K562 (cell line): ENCODE results near the gene TNRC6B. TPM values are rescaled to one million over a fixed set of nuclear protein-coding genes. Genes with fewer than 3 reads are reported as not detected.
A peak's percentile ranks its signal among the peaks of the same experiment; 100 is the strongest.

ENCODE experiments used
- CBFA2T3 ChIP-seq: fragments of 450-650 bp; IDR thresholded peaks from 2 replicates; pipeline ENCODE4 v1.6.1; 2017
- EP300 ChIP-seq: IDR thresholded peaks from 2 replicates; pipeline ENCODE4 v1.6.1; 2012; ENCODE audit warnings: low read length, improper control_type of control experiment
- GATA2 ChIP-seq: sonication (generic); formaldehyde crosslinking; IDR thresholded peaks from 2 replicates; pipeline ENCODE4 v1.4.0; 2020; ENCODE audit warnings: mild to moderate bottlenecking, missing genetic modification reagents
- GATAD2A ChIP-seq: fragments of 450-650 bp; IDR thresholded peaks from 2 replicates; pipeline ENCODE4 v1.6.1; 2017
- ILF3 ChIP-seq: fragments of 450-650 bp; IDR thresholded peaks from 2 replicates; pipeline ENCODE4 v1.6.1; 2018; ENCODE audit warnings: antibody characterized with exemption, mild to moderate bottlenecking, moderate library complexity, borderline replicate concordance
- KAT8 ChIP-seq: fragments of 450-650 bp; IDR thresholded peaks from 2 replicates; pipeline ENCODE4 v1.6.1; 2016; ENCODE audit warnings: low read depth, mild to moderate bottlenecking
- KLF13 ChIP-seq: fragments of 450-650 bp; IDR thresholded peaks from 2 replicates; pipeline ENCODE4 v1.6.1; 2016; ENCODE audit warnings: missing genetic modification characterization, low read depth, mild to moderate bottlenecking, missing compliant biosample characterization, moderate library complexity, borderline replicate concordance
- MAFK ChIP-seq: IDR thresholded peaks from 2 replicates; pipeline ENCODE4 v1.6.1; 2011; ENCODE audit warnings: low read length, improper control_type of control experiment
- NR4A1 ChIP-seq, 2 experiments: fragments of 250-450 bp in 1 of 2; fragments of 450-650 bp in 1 of 2; sonication (Bioruptor Pico) in 1 of 2; IDR thresholded peaks; 2 replicates each; pipeline versions ENCODE4 v1.4.0 to v1.6.1; 2016 to 2020; ENCODE audit warnings: mild to moderate bottlenecking in 2 of 2, missing compliant biosample characterization in 1 of 2, missing genetic modification characterization in 1 of 2, moderate library complexity in 1 of 2
- polyA plus RNA-seq, 8 experiments: library from polyadenylated mRNA; depleted of rRNA in 4 of 8; stranded (reverse) in 5 of 8; unstranded in 3 of 8; fragments of >200 nt; fragmentation: Nextera tagmentation in 2 of 8; fragmentation: Illumina TruSeq in 1 of 8; extraction: Ambion mirVana in 2 of 8; extraction: Trizol in 1 of 8; gene quantifications; 2 replicates each; pipeline versions ENCODE4 v1.2.1 to v1.2.3, GENCODE V29; 2011 to 2014; ENCODE audit warnings: inconsistent platforms in 1 of 8, missing spikeins in 1 of 8
- total RNA-seq, 7 experiments: library from RNA; depleted of rRNA in 6 of 7; stranded (reverse); fragments of >200 nt in 6 of 7; fragmentation: Illumina TruSeq in 2 of 7; extraction: Trizol in 2 of 7; gene quantifications; 2 replicates each; pipeline versions ENCODE4 v1.2.1 to v1.2.3, GENCODE V29; 2011 to 2021; ENCODE audit warnings: low replicate concordance in 1 of 7
- TF ChIP-seq, protein P1 (sequence below), 2 experiments: IDR thresholded peaks in 1 of 2; conservative IDR thresholded peaks in 1 of 2; 2 replicates each; pipeline ENCODE4 v1.6.1; 2016; ENCODE audit warnings: low read depth in 2 of 2, mild to moderate bottlenecking in 1 of 2, missing compliant biosample characterization in 1 of 2, missing genetic modification characterization in 1 of 2, moderate library complexity in 1 of 2
- TF ChIP-seq, protein P2 (sequence below): fragments of 450-650 bp; IDR thresholded peaks from 2 replicates; pipeline ENCODE4 v1.6.1; 2016; ENCODE audit warnings: low read depth, mild to moderate bottlenecking, moderate library complexity
- TF ChIP-seq, protein P3 (sequence below): fragments of 250-450 bp; sonication (Bioruptor Pico); IDR thresholded peaks from 2 replicates; pipeline ENCODE4 v1.4.0; 2020
- TF ChIP-seq, protein P4 (sequence below): sonication (generic); formaldehyde crosslinking; IDR thresholded peaks from 2 replicates; pipeline ENCODE4 v1.8.1; 2023; ENCODE audit warnings: missing genetic modification reagents, mild to moderate bottlenecking, borderline replicate concordance

TNRC6B gene
- total and polyA plus RNA-seq, 9 of the 15 experiments (the other 6 are each of a cell fraction or from before 2014, with no cell fraction given): 0.96 to 18.8 (median 10.8) TPM

DNA sequence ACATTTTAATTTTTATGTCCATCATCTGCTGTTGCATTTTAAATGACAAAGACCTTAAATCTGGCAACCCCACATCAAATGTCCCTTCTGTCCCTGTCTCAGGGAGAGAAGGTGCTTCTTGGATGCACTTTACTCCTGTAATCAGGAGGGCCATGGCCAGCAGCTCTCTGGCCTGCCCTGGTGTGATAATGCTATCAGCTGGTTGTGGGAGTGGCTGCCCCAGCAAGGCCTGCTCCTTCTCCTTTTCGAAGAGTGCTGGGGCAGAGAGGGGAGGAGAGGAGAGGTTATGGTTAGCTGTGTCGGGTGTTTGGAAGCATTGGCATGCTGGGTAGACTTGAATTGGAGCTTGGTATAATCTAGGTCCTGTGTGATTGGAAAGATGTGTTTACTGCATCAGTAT is 12.8 kb downstream of the TNRC6B start (continued):
- peak; percentile 99 for TF ChIP-seq CBFA2T3
- peak; percentile 23; the same call in 1 of the 2 replicates for TF ChIP-seq ILF3
- TF ChIP-seq KAT8: no peak
- TF ChIP-seq NR4A1 (CRISPR knock-in tag; IDR thresholded peaks at IDR 0.05): no peak
- TF ChIP-seq NR4A1 (tag; IDR thresholded peaks at IDR 0.05): 0 out of 2 replicates have a peak, but pooled peaks have one; percentile 70
- TF ChIP-seq, protein P1, sequence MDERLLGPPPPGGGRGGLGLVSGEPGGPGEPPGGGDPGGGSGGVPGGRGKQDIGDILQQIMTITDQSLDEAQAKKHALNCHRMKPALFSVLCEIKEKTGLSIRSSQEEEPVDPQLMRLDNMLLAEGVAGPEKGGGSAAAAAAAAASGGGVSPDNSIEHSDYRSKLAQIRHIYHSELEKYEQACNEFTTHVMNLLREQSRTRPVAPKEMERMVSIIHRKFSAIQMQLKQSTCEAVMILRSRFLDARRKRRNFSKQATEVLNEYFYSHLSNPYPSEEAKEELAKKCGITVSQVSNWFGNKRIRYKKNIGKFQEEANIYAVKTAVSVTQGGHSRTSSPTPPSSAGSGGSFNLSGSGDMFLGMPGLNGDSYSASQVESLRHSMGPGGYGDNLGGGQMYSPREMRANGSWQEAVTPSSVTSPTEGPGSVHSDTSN (CRISPR knock-in tag; IDR thresholded peaks at IDR 0.05; ENCODE audit: low read depth): no peak
- TF ChIP-seq, protein P1 (tag; conservative IDR thresholded peaks at IDR 0.05; ENCODE audit: low read depth): no peak
- peak; percentile 73; the same call in 1 of the 2 replicates for TF ChIP-seq KLF13
- peak; percentile 94 for TF ChIP-seq EP300
- TF ChIP-seq, protein P2, sequence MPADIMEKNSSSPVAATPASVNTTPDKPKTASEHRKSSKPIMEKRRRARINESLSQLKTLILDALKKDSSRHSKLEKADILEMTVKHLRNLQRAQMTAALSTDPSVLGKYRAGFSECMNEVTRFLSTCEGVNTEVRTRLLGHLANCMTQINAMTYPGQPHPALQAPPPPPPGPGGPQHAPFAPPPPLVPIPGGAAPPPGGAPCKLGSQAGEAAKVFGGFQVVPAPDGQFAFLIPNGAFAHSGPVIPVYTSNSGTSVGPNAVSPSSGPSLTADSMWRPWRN: 0 out of 2 replicates have a peak, but pooled peaks have one; percentile 41
- TF ChIP-seq GATAD2A: peak; percentile 70; the same call in 1 of the 2 replicates
- peak; percentile 97 for TF ChIP-seq GATA2 (CRISPR knock-in tag)
- TF ChIP-seq, protein P3, sequence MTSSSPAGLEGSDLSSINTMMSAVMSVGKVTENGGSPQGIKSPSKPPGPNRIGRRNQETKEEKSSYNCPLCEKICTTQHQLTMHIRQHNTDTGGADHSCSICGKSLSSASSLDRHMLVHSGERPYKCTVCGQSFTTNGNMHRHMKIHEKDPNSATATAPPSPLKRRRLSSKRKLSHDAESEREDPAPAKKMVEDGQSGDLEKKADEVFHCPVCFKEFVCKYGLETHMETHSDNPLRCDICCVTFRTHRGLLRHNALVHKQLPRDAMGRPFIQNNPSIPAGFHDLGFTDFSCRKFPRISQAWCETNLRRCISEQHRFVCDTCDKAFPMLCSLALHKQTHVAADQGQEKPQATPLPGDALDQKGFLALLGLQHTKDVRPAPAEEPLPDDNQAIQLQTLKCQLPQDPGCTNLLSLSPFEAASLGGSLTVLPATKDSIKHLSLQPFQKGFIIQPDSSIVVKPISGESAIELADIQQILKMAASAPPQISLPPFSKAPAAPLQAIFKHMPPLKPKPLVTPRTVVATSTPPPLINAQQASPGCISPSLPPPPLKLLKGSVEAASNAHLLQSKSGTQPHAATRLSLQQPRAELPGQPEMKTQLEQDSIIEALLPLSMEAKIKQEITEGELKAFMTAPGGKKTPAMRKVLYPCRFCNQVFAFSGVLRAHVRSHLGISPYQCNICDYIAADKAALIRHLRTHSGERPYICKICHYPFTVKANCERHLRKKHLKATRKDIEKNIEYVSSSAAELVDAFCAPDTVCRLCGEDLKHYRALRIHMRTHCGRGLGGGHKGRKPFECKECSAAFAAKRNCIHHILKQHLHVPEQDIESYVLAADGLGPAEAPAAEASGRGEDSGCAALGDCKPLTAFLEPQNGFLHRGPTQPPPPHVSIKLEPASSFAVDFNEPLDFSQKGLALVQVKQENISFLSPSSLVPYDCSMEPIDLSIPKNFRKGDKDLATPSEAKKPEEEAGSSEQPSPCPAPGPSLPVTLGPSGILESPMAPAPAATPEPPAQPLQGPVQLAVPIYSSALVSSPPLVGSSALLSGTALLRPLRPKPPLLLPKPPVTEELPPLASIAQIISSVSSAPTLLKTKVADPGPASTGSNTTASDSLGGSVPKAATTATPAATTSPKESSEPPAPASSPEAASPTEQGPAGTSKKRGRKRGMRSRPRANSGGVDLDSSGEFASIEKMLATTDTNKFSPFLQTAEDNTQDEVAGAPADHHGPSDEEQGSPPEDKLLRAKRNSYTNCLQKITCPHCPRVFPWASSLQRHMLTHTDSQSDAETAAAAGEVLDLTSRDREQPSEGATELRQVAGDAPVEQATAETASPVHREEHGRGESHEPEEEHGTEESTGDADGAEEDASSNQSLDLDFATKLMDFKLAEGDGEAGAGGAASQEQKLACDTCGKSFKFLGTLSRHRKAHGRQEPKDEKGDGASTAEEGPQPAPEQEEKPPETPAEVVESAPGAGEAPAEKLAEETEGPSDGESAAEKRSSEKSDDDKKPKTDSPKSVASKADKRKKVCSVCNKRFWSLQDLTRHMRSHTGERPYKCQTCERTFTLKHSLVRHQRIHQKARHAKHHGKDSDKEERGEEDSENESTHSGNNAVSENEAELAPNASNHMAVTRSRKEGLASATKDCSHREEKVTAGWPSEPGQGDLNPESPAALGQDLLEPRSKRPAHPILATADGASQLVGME: no peak
- TF ChIP-seq MAFK: 0 out of 2 replicates have a peak, but pooled peaks have one; percentile 3
- TF ChIP-seq, protein P4, sequence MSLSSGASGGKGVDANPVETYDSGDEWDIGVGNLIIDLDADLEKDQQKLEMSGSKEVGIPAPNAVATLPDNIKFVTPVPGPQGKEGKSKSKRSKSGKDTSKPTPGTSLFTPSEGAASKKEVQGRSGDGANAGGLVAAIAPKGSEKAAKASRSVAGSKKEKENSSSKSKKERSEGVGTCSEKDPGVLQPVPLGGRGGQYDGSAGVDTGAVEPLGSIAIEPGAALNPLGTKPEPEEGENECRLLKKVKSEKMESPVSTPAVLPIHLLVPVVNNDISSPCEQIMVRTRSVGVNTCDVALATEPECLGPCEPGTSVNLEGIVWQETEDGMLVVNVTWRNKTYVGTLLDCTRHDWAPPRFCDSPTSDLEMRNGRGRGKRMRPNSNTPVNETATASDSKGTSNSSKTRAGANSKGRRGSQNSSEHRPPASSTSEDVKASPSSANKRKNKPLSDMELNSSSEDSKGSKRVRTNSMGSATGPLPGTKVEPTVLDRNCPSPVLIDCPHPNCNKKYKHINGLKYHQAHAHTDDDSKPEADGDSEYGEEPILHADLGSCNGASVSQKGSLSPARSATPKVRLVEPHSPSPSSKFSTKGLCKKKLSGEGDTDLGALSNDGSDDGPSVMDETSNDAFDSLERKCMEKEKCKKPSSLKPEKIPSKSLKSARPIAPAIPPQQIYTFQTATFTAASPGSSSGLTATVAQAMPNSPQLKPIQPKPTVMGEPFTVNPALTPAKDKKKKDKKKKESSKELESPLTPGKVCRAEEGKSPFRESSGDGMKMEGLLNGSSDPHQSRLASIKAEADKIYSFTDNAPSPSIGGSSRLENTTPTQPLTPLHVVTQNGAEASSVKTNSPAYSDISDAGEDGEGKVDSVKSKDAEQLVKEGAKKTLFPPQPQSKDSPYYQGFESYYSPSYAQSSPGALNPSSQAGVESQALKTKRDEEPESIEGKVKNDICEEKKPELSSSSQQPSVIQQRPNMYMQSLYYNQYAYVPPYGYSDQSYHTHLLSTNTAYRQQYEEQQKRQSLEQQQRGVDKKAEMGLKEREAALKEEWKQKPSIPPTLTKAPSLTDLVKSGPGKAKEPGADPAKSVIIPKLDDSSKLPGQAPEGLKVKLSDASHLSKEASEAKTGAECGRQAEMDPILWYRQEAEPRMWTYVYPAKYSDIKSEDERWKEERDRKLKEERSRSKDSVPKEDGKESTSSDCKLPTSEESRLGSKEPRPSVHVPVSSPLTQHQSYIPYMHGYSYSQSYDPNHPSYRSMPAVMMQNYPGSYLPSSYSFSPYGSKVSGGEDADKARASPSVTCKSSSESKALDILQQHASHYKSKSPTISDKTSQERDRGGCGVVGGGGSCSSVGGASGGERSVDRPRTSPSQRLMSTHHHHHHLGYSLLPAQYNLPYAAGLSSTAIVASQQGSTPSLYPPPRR (CRISPR knock-in tag): 0 out of 2 replicates have a peak, but pooled peaks have one; percentile 76
